Stimulated activated CD4-positive, alpha-beta T cell treated with anti-CD3 and anti-CD28 coated beads, TNF-alpha, amount 100 ng/mL, for 24 hours (primary cell): ENCODE measurements around the gene SLC12A7.
A peak's percentile ranks its signal among the peaks of the same experiment; 100 is the strongest.
"Not testable (repeated sequence)": the region's sequence is repeated elsewhere in the genome, so short reads cannot be mapped to it uniquely, and the experiment has no call there.

Source experiments
- DNase-seq, 3 experiments: peaks; one replicate each; pipeline ENCODE4 v3.0.0-alpha.2; 2020; ENCODE audit warnings: low read depth in 3 of 3

Gene SLC12A7

DNA sequence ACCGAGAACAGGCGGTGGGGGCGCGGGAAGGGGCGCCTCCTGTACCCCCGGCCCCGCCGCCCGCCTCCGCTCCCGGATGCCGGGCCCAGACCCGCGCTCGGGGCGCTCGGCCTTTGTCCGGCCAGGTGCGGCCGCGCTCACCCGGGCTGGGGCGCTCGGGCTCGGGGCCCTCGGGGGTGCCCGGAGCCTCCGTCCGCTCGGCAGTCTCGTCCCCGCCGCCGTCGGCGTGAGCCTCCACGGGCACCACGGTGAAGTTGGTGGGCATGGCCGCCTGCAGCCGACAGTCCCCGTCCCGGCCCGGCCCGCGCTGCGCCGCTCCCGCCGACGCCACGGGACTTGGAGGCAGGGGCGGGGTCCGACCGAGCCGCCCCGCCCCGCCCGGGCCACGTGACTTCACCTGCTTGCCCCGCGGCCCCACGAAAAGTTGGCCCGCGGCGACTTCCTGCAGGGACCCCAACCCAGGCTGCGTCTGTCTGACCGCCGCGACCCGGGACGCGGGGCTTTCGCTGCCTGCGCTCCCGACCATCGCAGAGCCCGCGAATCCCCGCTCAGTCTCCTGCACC is at the start of gene SLC12A7:
TSS of gene SLC12A7 (minus strand) at position 337 of the 563 bp plus-strand sequence. CDS start at position 265, 72 bp downstream.
- DNase-seq = peak; percentile 12 to 64 (median 32)

GRCh38 chr5:1161108-1161832 is 49.4 kb upstream of the SLC12A7 start:
- no peak for DNase-seq

DNA sequence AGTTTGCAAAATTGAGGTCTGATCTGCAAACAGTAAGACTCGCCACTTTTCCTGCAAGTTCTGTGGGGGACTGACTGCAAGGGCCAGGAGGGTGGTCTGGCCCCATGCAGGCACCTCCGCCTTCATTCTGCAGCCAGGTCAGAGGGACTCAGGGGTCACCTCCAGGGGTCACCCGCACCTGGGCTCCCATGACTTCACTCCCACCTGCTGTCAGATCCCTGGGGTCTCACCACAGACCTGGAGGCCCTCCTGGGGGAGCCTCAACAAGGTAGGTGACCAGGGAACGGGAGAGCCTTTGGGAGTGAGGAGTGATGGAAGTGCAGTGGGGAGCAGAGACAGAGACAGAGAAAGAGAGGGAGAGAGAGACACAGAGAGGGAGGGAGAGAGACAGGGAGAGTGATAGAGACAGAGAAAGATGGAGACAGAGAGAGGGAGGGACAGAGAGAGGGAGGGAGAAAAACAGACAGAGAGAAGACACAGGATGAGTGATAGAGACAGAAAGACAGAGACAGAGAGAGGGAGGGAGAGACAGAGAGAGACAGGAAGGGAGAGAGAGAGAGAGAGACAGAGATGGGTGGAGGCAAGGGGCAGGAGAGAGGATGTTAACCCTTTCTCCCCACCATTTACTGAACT is 48.0 kb upstream of the SLC12A7 start:
- DNase-seq = no peak

- no peak for DNase-seq
Measured at GRCh38 chr5:1159341-1159675, 47.4 kb upstream of the SLC12A7 start.

DNA sequence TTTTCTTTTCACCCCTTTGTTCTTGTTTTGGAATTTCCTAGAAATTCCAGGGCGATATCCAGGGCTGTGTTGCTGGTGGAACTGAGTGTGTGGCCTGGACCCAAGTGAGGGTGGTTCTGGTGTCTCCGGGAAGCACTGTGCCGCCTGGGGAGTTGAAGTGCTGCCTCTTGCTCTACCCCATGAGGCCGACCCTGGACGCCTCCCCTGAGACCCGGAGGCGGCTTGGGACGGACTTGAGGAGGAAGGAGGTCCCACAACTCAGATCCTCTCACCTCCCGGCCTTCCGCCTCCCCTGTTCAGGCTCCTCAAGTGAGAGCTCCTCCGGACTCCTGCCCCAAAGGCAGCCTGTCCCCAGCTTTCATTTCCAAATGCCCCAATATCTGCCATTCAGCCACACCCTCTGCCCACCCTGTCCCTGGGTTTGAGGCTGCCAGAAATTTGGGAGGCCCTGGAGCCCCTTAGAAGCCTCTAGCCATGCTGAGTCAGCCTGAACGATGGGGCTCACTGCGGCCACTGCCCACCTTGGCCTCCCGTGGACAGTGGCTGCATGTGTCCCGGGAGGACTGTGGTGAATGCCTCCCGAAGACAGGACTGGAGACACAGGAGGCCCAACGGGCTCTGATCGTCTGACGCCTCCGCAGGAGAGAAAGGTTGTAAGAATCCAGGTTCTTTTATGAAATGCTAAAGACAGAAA is 46.9 kb upstream of the SLC12A7 start:
- no peak for DNase-seq

DNA sequence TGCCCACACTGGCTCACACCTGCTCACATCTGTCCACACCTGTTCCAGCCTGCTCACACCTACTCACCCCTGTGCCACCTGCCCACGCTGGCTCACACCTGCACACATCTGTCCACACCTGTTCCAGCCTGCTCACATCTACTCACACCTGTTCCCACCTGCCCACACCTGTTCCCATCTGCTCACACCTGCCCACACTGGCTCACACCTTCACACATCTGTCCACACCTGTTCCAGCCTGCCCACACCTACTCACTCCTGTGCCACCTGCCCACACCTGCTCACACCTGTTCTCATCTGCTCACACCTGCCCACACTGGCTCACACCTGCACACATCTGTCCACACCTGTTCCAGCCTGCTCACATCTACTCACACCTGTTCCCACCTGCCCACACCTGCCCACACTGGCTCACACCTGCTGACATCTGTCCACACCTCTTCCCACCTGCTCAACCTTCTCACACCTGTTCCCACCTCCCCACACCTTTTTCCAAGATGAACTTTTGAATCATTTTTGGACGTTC is 45.7 kb upstream of the SLC12A7 start:
- not testable (repeated sequence) for DNase-seq

DNA sequence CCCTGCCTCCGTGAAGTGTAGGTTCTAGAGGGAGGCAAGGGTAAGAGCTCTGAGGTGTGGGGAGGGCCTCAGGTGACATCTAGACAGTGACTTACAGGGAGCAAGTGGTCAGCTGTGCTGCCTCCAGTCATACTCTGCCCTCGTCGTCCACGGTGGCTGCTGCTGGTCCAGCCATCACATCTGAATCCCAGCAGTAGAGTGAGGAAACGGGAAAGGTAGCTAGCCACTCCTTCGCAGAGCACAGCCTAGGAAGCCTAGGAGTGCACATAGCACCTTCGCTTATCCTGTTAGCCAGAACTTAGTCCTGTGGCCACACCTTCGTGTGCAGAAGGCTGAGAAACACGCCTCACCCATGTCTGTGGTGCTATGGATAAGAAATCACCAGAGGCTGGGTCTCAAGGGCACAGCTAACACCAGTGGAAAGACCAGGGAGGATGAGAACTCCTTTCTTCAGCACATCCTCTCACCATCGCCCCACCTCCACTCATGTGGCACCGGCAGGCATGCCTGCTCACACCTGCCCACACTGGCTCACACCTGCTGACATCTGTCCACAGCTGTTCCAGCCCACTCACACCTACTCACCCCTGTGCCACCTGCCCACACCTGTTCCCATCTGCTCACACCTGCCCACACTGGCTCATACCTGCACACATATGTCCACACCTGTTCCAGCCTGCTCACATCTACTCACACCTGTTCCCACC is 45.0 kb upstream of the SLC12A7 start:
- DNase-seq = no peak

DNA sequence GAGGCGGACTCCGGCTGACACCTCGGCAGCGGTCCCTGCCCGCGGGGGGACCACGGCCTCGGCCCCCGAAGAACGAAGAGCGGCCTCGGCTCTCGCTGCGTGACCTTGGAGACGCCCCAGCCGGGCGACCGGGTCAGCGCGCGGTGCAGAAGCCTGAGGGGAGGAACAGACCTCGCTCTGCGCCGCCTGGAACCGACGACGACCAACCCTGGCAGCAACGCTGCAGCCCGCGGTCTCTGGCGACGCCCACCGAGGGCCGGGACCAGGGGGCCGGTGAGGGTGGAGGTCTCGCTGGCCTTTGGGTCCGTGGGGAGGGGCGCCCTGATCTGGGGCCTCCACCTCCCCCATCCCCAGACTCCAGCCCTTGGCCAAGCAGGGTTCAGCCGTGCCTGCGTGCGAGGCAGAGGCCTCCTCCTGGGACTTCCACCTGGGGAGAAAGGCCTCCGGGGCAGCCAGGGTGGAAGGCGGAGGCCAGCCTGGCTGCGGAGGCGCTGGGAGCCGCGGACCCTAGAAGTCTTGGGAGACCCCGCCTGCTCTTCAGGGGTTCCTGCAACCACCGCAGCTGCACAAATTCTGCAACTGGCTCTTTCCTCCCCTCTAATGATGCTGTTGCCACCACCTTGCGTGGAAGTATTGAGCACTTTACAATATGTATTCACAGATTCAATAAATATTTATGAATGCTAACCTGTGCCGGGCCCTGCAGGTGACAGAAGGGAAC is 44.3 kb upstream of the SLC12A7 start:
- DNase-seq = no peak

DNA sequence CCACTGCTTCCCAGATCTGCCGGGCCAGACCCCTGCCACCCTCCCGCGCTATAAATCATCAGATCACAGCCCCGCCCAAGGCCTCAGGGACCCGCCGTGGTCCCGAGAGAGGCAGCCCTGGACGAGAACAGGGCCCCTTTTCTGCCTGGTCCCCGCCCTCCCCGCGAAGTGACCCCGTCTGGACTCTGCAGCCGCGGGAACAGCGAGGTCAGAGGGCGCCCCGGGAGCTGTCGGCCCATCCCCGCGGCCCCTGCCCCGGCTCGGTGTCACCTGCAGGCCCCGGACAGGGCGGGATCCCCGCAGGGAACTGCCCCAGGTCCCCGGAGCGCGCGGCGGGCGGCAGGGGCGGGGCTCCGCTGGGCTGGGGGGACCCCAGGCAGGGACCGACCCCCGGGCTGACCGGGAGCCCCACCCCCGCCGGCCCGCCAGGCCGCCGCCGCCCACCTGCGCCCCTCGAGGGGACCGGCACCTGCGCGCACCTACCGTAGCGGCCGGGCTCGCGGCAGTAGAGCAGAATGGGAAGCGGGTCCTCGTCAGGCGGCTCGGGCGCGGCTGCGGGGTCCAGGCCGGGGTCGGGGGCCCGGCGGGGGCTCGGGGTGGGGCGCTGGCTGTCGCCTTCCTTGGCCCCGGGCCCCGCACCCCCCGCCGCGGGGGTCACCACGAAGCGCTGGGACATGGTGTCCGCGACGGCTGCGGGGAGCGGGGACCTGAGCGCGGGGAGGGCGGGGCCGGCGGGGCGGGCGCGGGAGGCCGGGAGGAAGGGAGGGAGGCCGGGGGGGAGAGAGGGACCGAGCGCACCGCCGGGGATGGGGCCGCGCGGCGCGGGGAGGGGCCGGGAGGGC is 43.5 kb upstream of the SLC12A7 start:
- DNase-seq = no peak

DNA sequence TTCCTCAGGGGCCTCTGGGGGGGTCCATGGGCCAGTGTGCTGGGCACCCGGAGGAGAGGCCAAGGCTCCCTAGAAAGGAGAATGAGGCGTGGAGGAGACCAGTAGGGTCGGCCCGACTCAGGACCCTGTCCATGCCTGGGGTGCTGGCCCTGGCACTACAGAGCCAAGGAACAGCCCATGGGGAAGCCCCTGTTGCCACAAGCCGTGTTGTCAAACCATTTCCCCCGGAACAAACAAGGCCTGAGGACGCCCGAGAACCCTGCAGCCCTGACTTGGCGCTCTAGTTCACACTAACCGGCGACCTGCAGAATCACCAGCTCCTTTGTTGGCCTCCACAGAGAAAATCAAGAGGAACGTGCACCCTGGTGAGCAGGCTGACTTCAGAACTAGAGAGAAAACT is 41.6 kb upstream of the SLC12A7 start:
- no peak for DNase-seq

DNA sequence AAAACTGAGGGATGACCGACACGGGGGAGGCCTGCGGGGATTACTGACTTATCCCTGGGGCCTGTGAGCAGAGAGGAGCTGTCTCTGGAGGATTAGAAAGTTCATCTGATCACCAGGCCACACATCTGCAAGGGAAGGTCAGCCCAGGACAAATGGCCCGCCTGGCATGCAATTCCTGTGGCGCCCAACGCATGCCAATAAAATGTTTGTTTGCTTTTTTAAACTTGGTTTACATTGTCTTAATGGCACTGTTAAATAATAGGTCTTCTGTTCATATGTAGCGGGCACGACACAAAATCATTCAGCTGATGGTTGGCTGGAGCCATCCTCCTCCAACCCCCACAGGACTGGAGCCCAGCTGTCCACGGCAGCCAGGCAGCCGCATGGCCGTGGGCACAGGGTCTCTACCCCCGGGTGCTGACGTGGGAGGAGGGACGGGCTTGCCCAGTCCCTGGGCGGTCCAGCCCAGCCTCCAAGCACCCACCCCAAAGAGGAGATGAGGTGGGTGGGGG is 41.0 kb upstream of the SLC12A7 start:
- DNase-seq = no peak

DNA sequence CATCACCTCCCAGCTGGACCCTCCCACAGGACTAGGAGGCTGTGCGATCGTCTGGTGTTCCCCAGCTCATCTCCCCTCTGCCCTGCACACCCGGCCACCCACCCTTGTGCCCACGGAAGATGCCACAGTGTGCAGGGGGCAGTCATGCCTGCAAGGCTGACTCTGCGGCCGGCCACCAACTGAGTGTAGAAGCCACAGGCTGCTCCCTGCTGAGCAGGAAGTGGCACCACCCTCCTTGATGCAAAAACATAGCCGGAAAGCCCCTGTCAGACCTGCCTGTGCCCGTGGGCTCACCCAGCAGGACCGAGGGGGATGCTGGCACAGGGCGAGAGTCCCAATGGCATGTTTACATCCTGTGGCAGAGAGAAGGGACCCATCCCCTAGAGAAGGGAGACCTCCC is 40.3 kb upstream of the SLC12A7 start:
- DNase-seq = no peak

GRCh38 chr5:1151316-1151715 is 39.5 kb upstream of the SLC12A7 start:
- no peak for DNase-seq

DNA sequence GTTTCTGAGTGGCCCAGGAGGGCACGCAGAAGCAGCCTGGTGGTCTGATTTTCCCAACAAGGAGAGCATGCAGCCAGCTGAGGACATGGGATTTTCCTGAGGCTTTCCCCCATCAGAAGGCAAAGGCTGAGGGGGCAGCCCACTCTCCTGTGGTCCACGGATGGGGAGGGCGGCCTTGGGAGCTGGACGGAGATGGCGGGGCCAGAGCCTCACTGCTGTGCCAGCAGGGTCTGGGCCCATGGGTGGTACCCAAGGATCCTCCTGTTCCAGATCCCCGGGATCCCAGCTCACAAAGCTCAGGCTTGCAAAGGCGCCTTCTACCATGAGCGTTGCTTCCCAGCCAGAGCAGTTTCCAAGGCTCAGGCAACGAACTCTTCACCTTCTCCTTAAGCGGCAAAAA is 39.0 kb upstream of the SLC12A7 start:
- DNase-seq = no peak

DNA sequence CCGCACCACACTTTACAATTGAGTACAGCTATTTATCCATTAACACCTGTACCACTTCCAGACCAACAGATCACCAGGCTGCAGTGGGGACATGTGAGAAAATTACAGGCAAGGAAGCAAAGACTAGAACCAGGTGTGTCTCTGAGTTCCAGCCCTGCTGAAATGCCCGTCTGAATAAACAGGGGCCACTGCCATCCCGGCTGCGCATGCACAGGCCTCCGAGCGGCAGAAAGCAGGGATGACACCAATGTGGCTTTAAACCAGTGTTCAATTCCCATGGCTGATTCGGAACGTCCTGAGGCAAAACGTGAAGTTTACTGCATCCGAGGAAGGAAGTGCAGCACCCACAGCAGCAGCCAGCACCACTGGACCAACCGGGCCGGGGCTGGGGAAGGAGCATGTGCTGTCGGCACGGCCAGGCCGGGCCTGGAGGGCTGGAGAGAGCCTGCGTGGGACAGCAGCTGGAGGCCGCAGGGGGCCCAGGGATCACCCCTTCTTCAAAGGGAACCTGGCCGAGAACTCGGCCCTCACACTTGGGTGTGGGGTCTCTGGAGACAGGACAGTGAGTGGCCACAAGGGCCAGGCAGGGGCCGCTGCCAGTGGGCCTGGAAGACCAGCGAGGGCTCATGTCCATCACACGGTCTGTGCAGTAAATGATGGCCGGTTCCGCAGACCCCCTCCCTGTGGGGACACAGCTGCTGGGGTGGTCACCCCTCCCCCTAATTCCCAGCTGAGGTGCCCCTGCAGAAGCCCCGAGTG is 33.0 kb upstream of the SLC12A7 start:
- DNase-seq = no peak

DNA sequence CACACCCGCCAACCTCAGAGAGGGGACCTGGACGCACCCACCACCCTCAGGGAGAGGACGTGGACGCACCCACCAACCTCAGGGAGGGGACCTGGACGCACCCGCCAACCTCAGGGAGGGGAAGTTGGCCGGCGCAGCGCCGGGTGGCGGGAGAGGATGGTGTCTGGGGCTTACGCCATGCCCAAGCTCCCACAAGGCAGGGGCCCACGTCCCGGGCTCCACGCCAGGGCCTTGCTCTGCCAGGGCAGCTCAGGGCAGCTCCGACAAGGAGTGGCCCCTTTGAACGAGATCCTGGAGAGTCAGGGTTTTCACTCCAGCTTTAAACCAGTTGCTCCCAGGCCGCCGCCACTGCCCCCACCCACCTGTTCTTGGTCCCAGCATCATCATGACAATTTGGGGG is 32.2 kb upstream of the SLC12A7 start:
- no peak for DNase-seq

GRCh38 chr5:1143670-1143951 is 31.7 kb upstream of the SLC12A7 start:
- no peak for DNase-seq

DNA sequence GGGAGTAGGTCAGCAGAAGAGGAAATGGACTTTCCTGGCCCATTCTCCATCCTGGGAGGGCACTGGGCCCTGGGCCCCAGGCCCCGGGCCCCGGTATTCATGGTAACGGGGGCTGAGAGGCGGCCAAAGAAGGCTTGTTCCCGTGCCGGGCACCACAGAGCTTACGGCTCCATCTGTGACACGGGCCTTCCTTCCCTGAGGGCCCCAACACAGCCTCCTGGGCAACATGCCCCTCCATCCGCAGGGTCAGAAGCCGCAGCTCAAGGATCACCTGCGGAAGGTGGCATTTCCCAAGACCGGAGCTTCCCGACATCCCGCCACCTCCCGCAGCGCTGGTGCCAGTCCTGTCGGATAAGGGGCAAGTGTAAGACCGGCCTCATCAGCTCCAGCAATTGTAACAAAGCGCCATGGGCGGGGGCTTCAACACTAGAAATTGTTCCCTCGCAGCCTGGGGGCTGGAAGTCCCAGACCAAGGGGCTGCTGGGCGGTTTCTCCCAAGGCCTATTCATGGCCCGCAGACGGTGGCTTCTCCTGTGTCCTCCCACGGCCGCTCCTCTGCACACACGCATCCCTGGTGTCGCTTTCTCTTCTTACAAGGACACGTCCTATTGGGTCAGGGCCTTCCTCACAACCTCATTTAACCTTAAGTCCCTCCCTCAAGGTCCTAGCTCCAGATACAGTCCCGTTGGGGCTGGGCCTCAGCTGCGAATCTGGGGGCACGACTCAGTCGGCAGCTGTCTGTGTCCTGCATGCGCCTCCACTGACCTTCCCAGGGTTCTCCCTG is 31.2 kb upstream of the SLC12A7 start:
- DNase-seq = no peak

DNA sequence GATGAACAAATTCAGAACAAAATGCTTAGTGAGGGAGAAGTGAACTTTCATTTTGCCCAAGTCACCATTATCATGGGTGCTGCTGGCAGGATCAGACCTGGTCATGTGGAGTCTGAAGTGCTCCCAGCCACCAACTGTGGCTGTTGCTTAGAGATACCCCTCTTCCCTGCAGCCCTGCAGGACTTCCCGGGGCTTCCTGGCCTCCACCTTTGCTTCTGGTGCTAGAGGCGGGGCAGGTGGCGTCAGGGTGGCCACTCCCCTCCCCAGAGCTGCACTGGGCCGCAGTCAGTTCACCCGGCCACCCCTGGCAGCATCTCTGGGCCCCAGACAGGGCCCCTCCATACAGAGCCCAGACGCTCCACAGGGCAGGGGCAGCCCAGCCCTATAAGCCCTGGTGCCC is 30.0 kb upstream of the SLC12A7 start:
- DNase-seq = no peak
